Renal cortex interstitium (tissue), 11 donors: ENCODE data around the gene PHF11. TPM values are rescaled to one million over a fixed set of nuclear protein-coding genes. Genes with fewer than 3 reads are reported as not detected.

Experiments used
- DNase-seq, 11 donors: peaks; one replicate each; pipeline ENCODE4 v3.0.0-alpha.2; 2013; ENCODE audit warnings: low read depth in 9 of 11, low spot score in 4 of 11; ENCODE audit errors: extremely low read depth in 1 of 11
- polyA plus RNA-seq, 3 donors: library from polyadenylated mRNA; unstranded; fragments of 120-200 nt; gene quantifications; one replicate each; pipeline ENCODE4 v1.2.1, GENCODE V29; 2013; ENCODE audit not compliant: insufficient read length in 3 of 3

PHF11 gene
- polyA plus RNA-seq, 3 donors: 29.6 to 60.9 (median 41.2) TPM

GRCh38 chr13:49569993-49570689 lies 74.4 kb downstream of the PHF11 start:
- DNase-seq: no peak

- no peak for DNase-seq
These were observed 75.8 kb downstream of the PHF11 start for GRCh38 chr13:49571299-49572240.

Other genes with a start within 250 kb of the PHF11 start
- 10 to 100 TPM; 12.3 to 16.6 (median 15.9) TPM for gene CDADC1, start 248.0 kb upstream of the PHF11 start, polyA plus RNA-seq
- 10 to 100 TPM; 14.4 to 20.4 (median 18.4) TPM for gene CAB39L, start 51.9 kb upstream of the PHF11 start, polyA plus RNA-seq
- 10 to 100 TPM; 18.7 to 22.5 (median 22.5) TPM for gene SETDB2, start 51.7 kb upstream of the PHF11 start, polyA plus RNA-seq
- 10 to 100 TPM; 40.7 to 45.7 (median 43.0) TPM for gene RCBTB1, start 89.6 kb downstream of the PHF11 start, polyA plus RNA-seq
- under 1 TPM; 0.36 to 0.71 (median 0.36) TPM for gene ARL11, start 132.6 kb downstream of the PHF11 start, polyA plus RNA-seq
- 10 to 100 TPM; 50.4 to 58.6 (median 53.0) TPM for gene EBPL, start 195.5 kb downstream of the PHF11 start, polyA plus RNA-seq